GM18868 (cell line): ENCODE data around the gene HMGCL.
"Not testable (repeated sequence)": the region's sequence is repeated elsewhere in the genome, so short reads cannot be mapped to it uniquely, and the experiment has no call there.

ENCODE experiments used
- ATAC-seq: cut with Tn5 transposase; IDR thresholded peaks from one replicate; pipeline ENCODE4 v1.9.1; 2021; ENCODE audit warnings: mild to moderate bottlenecking, moderate library complexity; ENCODE audit not compliant: unreplicated experiment

The HMGCL gene

GRCh38 chr1:23799570-23800399 is 25.4 kb downstream of the HMGCL start:
- no peak for ATAC-seq

- no peak for ATAC-seq
Observed at GRCh38 chr1:23799255-23799569, 26.0 kb downstream of the HMGCL start.

GRCh38 chr1:23798662-23799142 is 26.5 kb downstream of the HMGCL start:
- ATAC-seq = no peak

- ATAC-seq = no peak
Observed at GRCh38 chr1:23797478-23798448, 27.5 kb downstream of the HMGCL start.

- no peak for ATAC-seq
Observed at GRCh38 chr1:23796466-23797271, 28.6 kb downstream of the HMGCL start.

- ATAC-seq = no peak
Observed at GRCh38 chr1:23795676-23796465, 29.4 kb downstream of the HMGCL start.

GRCh38 chr1:23794732-23795182 is 30.5 kb downstream of the HMGCL start:
- ATAC-seq = not testable (repeated sequence)

GRCh38 chr1:23793861-23794731 is 31.1 kb downstream of the HMGCL start:
- no peak for ATAC-seq

- ATAC-seq = no peak
Observed at GRCh38 chr1:23793018-23793781, 32.0 kb downstream of the HMGCL start.

GRCh38 chr1:23792151-23792945 is 32.9 kb downstream of the HMGCL start:
- ATAC-seq = no peak

- ATAC-seq = no peak
Observed at GRCh38 chr1:23791516-23792047, 33.6 kb downstream of the HMGCL start.

- peak; percentile 82 for ATAC-seq
Observed at GRCh38 chr1:23790696-23791515, 34.3 kb downstream of the HMGCL start, which contains the start of gene LYPLA2. LYPLA2 (plus strand) TSS chr1:23791145; CDS start chr1:23792683, 1,538 bp downstream.

GRCh38 chr1:23788695-23789094 is 36.5 kb downstream of the HMGCL start:
- ATAC-seq = no peak

GRCh38 chr1:23787701-23788100 is 37.5 kb downstream of the HMGCL start:
- ATAC-seq = no peak

- no peak for ATAC-seq
Observed at GRCh38 chr1:23784846-23785245, 40.4 kb downstream of the HMGCL start.

GRCh38 chr1:23783141-23783540 is 42.1 kb downstream of the HMGCL start:
- ATAC-seq = not testable (repeated sequence)
